Activated gamma-delta T cell (primary cell): ENCODE results near the gene RTL10.
"Not testable (repeated sequence)": the region's sequence is repeated elsewhere in the genome, so short reads cannot be mapped to it uniquely, and the experiment has no call there.

Experiments used
- DNase-seq: peaks from one replicate; lab custom pipeline; 2025; lab: John Stamatoyannopoulos, UW

RTL10 gene

GRCh38 chr22:19843857-19844376, 10.8 kb downstream of the RTL10 start:
- no peak for DNase-seq

DNA sequence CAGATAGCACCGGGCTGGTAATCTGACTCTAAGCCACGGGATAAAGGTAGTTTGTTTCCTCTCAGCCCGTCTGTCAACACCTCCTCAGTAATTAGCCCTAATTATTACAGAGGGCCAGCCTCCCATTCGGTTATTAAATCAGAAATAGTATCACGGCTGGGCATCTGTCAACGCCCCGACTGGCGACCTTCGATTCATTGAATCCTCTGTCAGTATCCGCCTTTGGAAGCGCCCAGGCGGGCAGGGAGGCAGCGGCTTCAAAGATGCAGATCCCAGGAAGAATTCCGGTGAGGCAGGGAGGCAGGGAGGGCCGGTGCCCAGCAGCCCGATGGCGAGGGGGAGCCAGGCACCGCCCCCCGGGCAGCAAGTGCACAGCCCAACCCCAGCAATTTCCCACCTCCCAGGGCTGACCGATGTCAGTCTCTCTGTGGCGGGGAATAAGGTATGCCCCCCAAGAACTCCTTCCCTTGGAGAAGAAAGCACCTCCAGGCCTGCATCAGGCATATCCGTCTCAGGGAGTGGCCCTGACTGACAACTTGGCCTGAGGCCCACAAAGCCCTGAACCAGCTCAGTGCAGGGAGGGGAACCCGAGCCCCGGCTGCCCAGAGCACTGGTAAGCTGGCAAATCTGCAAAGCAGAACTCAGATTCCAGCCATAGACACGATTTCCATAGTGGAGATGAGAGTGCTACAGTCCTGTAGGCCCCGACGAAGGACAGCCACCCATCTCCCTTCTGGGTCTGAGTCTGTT, 11.4 kb downstream of the RTL10 start:
- no peak for DNase-seq

- DNase-seq = no peak
Measured at GRCh38 chr22:19842393-19843106, 12.1 kb downstream of the RTL10 start.

DNA sequence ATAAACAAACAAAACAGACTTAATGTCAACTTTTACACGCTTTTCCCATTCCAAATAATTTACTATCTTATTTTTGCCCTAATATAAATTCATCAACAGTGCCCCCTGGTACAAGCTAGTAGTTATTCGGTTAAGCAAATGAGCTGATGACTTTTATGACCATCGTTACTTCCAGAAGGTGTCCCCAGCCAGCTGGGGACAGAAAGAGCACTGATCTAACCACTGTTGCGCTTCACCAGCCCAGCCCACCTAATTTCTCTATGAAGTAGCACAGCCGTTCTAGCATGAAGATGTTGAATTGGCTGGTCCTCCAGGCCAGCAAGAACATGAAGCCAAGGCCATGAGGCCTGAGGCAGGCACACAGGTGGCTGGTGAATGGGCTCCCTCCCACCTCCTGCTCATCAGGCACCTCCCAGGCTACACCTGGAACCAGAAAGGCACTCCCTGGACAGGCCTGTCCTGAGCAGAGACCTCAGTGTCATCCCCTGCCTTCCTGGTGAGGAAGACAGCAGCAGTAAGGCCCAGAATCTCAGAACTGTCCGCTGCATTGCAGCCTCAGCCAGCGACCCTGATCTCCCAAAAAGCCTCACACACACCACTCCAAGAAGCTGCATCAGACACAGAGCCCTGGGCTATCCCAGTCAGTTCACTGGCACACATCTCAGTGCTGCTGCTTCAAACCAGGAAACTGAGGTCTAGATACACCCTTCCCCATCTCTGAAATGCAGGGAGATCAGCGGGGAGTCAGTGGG, 12.9 kb downstream of the RTL10 start:
- no peak for DNase-seq

DNA sequence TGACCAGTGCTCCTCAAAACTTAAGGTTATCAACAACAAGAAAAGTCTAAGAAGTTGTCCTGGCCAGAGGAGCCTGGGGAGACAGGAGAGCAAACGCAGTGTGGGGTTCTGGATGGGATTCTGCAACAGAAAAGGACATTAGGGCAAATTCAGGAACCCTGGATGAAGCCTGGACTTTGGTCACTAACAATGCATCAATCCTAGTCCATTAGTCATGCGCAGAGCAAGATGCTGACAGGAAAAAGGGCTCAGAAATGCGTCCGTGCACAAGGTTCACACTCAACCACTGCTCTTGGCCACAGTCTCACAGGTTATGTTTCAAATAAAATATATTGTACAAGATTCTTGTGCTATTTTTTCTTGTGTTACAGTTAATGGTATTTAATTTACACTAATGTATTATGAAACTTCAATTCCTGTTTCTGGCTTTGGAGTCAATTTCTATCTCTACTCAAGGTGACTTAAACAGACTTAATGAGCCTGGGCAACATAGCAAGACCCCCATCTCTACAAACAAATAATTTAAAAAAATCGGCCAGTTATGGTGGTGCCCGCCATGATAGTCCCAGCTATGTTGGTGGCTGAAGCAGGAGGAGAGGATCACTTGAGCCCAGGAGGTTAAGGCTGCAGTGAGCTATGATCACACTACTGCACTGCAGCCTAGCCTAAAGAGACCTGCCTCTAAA, 13.6 kb downstream of the RTL10 start:
- no peak for DNase-seq

DNA sequence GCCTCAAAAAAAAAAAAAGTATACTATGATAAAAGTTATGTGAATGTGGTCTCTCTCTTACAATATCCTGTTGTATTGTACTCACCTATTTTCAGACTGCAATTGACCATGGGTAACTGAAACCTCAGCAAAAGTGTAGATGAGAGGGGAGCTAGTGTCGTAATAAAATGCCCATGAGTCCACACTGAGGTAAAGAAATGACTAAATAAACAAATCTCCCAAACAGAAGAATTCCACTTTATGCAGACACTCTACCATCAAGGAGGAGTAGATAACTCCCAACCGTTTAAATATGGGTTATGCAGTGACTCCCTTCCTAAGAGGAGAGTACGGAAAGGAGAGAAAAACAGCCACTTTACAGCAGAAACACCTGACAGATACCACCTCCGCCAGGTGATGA, 14.6 kb downstream of the RTL10 start:
- no peak for DNase-seq

- DNase-seq = no peak
Measured at GRCh38 chr22:19837915-19838314, 16.8 kb downstream of the RTL10 start.

DNA sequence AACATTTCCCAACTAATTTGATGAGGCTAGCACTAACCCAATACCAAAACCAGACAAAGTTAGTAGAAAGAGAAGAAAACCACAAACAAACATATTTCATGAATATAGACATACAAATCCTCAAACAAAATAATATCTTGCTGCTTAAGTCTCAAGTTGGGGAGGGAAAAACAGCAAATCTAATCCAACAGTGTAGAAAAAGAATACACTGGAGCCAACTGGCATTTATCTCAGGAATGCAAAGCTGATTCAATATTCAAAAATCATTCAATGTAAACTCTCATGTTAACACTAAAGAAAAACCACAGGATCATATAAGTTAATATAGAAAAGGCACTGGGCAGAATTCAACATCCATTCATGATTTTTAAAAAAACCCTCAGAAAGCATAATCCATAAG, 18.2 kb downstream of the RTL10 start:
- DNase-seq = no peak

DNA sequence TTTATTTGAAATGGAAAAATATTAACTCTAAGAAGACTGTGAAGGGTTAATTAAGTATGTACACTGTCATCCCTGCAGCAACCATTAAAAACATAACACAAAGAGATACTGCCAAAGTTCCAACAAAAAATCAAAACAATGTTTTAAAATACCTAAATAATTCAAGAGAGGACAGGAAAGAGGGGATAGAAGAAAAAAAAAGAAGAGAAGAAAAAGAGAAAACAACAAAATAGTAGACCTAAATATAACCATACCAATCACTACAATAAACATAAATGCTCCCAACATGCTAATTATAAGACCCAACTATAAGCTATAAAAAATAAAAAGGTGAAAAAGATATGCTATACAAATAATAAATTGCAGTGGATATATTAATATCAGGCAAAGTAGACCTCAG, 20.1 kb downstream of the RTL10 start:
- DNase-seq = no peak

DNA sequence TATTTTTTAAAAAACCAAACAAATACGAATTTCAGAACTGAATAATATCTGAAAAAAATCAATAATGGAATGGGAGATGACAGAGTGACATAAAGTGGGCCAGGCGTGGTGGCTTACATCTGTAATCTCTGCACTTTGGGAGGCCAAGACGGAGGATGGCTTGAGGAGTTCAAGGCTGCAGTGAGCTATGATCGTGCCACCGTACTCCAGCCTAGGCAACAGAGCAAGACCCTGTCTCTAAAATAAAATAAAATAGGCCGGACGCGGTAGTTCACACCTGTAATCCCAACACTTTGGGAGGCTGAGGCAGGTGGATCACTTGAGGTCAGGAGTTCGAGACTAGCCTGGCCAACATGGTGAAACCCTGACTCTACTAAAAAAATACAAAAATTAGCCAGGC, 21.3 kb downstream of the RTL10 start:
- not testable (repeated sequence) for DNase-seq

- DNase-seq = no peak
Measured at GRCh38 chr22:19832476-19833108, 22.1 kb downstream of the RTL10 start.

DNA sequence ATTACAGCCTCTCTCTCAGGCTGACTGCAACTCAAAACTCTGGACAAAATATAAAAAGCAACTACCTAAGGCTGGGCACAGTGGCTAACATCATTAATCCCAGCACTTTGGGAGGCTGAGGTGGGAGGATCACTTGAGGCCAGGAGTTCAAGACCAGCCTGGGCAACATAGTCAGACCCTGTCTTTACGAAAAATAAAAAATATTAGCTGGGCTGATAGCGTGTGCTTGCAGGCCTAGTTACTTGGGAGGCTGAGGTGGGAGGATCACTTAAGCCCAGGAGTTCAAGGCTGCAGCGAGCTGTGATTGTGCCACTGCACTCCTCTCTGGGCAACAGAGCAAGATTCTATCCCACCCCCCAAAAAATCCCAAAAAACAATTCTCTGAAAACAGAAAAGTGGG, 22.7 kb downstream of the RTL10 start:
- DNase-seq = not testable (repeated sequence)

- no peak for DNase-seq
Measured at GRCh38 chr22:19831016-19831415, 23.7 kb downstream of the RTL10 start.

DNA sequence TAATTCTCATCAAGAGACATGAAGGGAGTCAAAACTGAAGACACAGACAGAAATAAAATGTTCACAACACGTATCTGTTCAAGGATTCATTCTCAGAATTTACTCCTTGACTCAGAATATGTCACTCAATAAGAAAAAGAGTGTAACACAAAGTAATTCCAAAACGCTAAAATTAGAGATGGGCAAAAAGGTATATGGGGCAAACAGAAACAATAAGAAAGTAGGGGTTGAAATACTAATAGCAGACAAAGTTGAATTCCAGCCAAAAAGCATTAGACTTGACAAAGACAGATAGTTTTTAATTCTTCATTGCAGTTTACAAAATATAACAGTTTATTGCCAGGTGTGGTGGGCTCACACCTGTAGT, 26.7 kb downstream of the RTL10 start:
- DNase-seq = no peak

GRCh38 chr22:19827341-19828034, 27.2 kb downstream of the RTL10 start:
- no peak for DNase-seq

DNA sequence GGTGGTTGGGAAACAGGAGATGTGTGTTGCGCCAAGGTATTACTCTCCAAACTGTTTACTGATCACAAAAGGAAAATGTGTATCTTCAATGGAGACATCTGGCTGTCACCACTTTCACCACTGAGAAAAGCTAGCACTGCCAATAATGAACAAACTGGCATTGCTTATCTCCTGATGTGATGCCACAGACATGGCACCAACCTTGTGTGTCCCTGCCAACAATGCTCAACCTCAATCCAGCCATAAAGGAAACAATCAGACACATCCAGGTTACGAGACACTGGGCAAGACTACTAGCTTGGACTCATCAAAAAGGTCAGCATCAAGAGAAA, 28.1 kb downstream of the RTL10 start:
- no peak for DNase-seq

DNA sequence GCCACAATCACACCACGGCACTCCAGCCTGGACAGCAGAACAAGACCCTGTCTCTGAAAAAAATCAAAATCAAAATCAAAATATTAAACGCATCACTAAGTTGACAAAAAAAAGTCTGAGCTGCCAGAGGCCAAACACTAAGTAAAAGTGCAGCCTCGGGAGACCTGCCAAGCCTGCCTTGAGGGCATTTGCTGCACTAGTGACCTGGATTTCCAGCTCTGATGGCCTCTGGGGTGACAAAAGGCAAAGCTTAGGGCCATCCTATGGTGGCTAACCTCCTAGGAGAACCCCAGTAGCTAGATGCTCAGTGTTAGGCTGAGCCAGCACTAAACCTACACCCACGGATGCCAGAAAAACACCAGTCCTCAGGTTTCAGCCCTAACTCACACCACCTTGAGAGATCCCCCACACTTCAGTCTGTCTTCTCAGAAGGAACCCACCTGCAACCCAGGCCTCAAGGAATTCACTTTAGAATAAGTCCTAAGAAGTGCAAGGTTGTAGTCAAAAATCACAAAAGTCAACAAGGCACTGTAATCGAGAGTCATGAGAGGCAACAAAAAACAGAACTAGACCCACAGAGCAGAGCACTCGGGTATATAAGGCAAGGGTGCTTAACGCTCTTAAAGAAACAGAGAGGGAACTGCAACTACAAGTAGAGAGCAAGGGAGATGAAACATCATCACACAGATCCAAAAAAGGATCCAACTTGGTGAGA, 28.6 kb downstream of the RTL10 start:
- no peak for DNase-seq

- DNase-seq = no peak
Measured at GRCh38 chr22:19824926-19825339, 29.7 kb downstream of the RTL10 start.

DNA sequence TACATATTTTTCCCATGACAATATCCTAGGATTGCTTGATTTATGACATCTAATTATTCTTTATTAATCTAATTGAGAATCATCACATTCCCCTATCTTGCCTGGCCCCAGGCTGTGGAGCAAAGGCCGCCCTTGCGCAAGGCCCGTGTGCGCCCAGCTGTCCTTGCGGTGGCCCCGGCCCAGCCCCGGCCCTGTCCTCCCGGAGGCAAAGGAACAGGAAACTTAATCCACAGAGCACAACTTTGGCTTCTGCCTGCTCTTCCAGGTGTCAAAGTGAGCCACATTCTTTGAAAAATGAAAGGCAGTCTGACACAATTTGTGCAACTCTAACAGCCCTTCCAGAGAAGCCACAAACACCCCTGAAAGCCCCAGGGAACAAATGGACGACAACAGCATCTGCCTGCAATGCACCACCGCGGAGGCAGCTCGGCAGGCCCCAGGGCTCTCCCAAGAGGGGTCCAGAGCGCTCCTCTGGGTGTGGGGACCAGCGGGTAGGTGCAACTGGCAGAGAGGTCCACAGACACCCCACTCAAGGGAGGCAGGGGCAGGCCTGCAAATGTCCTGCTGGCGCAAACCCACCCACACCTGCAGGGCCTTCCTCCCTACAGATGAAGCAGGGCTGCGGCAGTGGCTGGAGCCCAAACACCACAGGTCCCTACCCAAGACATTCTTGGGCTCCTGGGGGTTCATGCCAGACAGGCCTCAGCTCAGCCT, 30.3 kb downstream of the RTL10 start:
- no peak for DNase-seq

- DNase-seq = no peak
Measured at GRCh38 chr22:19823902-19824211, 30.8 kb downstream of the RTL10 start.
